ENCODE measurements around the gene VGF.

DNA sequence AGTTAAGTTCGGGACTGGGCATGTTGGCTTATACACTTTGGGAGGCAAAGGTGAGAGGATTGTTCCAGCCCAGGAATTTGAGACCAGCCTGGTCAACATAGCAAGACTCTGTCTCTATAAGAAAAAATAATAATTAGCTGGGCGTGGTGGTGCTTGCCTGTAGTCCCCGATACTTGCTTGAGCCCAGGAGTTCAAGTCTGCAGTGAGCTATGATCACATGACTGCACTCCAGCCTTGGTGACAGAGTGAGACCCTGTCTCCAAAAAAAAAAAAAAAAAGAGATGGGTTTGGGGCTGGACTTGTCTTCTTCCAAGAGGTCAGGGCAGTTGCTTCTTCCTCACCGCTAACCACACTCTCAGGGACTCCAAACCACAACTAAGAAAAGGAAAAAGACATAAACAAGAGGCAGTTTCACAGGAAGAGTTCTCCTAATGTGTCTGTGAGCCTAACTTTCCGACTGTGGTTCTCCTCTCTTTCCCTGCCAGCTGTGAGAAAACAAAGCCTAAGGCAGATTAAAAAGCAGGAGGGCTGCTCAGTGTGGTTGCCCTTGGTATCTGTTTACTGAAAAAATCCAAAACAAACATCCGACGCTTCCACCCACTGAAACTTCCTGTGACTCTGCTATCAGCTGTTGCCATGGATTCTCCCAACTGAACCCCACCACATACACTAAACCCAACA is 40.9 kb downstream of the VGF start:
- TF ChIP-seq, protein P1, sequence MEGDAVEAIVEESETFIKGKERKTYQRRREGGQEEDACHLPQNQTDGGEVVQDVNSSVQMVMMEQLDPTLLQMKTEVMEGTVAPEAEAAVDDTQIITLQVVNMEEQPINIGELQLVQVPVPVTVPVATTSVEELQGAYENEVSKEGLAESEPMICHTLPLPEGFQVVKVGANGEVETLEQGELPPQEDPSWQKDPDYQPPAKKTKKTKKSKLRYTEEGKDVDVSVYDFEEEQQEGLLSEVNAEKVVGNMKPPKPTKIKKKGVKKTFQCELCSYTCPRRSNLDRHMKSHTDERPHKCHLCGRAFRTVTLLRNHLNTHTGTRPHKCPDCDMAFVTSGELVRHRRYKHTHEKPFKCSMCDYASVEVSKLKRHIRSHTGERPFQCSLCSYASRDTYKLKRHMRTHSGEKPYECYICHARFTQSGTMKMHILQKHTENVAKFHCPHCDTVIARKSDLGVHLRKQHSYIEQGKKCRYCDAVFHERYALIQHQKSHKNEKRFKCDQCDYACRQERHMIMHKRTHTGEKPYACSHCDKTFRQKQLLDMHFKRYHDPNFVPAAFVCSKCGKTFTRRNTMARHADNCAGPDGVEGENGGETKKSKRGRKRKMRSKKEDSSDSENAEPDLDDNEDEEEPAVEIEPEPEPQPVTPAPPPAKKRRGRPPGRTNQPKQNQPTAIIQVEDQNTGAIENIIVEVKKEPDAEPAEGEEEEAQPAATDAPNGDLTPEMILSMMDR (IDR thresholded peaks at IDR 0.05; ENCODE audit: borderline replicate concordance, extremely low read depth, low read length, poor library complexity, severe bottlenecking) = no peak
- no peak for TF ChIP-seq EZH2 (IDR thresholded peaks at IDR 0.05; ENCODE audit: borderline replicate concordance, low read depth, low read length, severe bottlenecking)

Measured in DND-41 (cell line).